Vagina (tissue), 2 donors: ENCODE measurements around the gene L3MBTL4.

Source experiments
- CTCF ChIP-seq, 3 experiments: fragments of 450-650 bp in 2 of 3; fragments of 200-600 bp in 1 of 3; sonication (generic) in 1 of 3; IDR thresholded peaks; one replicate each; pipeline ENCODE4 v1.5.1; 2017 to 2019; ENCODE audit warnings: antibody characterized with exemption in 3 of 3, mild to moderate bottlenecking in 2 of 3, moderate library complexity in 2 of 3
- POLR2A ChIP-seq, 2 donors: fragments of 450-650 bp; IDR thresholded peaks; one replicate each; pipeline ENCODE4 v1.6.1; 2017; ENCODE audit warnings: antibody characterized with exemption in 2 of 2, mild to moderate bottlenecking in 2 of 2, moderate library complexity in 2 of 2

- TF ChIP-seq POLR2A (IDR thresholded peaks at IDR 0.05), result no peak
- no peak for TF ChIP-seq CTCF (IDR thresholded peaks at IDR 0.05)
These were observed 359.0 kb downstream of the L3MBTL4 start for GRCh38 chr18:6055711-6056110.
